Peyer's patch (tissue), 4 donors: ENCODE results near the gene STARD6.

Source experiments
- CTCF ChIP-seq, 6 experiments: fragments of 450-650 bp in 4 of 6; fragments of 200-600 bp in 2 of 6; sonication (generic) in 1 of 6; IDR thresholded peaks; one replicate each; pipeline ENCODE4 v1.5.1; 2017 to 2019; ENCODE audit warnings: antibody characterized with exemption in 6 of 6, mild to moderate bottlenecking in 3 of 6, moderate library complexity in 1 of 6
- POLR2A ChIP-seq, 2 donors: fragments of 450-650 bp; IDR thresholded peaks; one replicate each; pipeline ENCODE4 v1.5.1; 2017; ENCODE audit warnings: antibody characterized with exemption in 2 of 2, mild to moderate bottlenecking in 2 of 2, moderate library complexity in 2 of 2

DNA sequence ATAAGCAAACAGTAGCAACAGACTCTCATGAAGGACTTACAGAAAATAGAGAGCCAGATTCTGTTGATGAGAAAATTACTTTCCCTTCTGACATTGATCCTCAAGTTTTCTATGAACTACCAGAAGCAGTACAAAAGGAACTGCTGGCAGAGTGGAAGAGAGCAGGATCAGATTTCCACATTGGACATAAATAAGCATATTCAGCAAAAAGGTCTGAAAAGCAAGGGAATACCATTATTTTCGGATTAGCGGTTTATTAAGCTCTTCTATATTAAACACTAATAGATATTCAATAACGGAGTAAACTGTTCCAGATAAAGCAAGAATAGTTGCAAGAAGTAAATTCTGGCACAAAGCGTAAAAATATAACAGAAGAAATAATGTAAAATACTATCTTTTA lies 63.4 kb downstream of the STARD6 start:
- TF ChIP-seq CTCF (IDR thresholded peaks at IDR 0.05) (no peak), POLR2A (IDR thresholded peaks at IDR 0.05) (no peak)
